GM10847 (cell line): Measurements from ENCODE around the gene TCEA3.

ENCODE experiments used
- POLR2A ChIP-seq: IDR thresholded peaks from 2 replicates; pipeline ENCODE4 v1.6.1; 2011; ENCODE audit not compliant: insufficient read length; ENCODE audit errors: extremely low read depth

Gene TCEA3

DNA sequence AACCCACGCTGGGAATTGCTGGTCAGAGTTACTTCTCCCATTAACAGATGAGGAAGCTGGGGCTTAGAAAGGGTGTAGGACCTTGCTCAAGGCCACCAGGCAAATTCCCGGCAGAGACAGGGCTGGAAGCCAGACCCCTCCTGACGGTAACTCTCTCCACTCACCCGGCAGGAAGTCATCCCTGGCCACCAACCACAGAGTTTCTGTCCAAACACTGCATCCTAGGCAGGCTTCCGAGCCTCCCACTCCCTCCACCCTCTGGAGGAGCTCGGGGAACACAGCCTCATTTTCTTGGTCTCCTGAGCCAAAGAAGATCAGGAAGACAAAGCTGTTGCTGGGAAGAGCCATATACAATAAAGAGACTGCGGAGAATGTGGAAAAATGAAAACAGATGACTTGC is 29.9 kb downstream of the TCEA3 start:
- TF ChIP-seq POLR2A, result no peak

DNA sequence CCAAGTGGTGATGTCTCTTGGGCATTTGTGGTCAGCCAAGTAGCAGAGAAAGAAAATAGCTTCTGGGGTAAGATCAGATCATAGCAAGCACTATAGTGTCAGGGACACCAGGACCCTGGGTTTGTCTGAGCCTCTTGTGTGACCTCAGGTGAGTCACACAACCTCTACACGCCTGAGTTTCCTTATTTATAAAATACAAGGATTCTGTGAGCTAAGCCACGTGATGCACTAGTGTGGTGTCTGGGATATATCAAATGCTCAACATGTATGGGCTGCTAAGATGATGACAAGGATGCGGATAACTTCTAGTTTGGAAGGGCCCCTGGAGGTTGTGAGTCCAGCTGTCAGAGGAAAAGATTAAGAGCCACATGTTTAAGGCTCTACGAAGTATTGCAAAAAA is 30.4 kb downstream of the TCEA3 start:
- no peak for TF ChIP-seq POLR2A

DNA sequence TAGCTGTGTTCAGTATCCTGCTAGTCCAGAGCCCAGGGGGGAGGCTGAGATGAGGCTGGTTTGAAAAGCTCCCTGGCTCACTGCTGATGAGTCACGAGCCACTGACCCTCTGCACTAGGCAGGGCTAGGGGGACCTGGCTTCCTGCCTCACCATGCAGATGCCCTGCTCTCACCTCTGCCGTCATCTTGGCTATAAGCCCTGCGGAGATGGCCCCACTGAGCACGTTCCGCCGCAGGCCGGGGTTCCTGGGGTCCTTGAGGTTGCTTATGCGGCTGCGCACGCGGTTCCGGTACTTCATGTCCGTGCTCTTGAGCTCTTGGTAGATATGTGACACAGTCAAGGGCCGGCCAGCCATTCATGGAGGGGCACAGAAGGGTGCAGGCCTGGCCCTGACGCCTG is 30.8 kb downstream of the TCEA3 start:
- no peak for TF ChIP-seq POLR2A

DNA sequence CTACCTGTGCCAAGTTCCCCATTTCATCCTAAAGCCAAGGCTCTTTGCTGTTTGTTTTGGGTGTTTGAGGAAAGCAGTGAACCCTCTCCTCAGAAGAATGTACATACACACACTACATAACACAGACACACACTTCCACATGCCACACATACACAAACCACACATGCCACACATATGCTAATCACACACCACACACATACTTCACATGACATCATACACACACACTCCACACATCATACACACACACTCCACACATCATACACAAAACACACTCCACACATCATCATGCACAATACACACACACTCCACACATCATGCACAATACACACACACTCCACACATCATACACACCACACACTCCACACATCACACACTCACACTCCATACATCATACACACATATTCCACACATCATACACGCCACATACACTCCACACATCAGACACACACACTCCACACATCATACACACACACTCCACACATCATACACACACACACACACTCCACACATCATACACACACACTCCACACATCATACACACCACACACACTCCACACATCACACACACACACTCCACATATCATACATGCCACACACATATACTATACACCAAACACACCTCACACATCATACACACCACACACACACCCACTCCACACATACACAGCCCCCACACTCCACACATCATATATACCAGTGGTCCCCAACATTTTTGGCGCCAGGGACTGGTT is 32.3 kb downstream of the TCEA3 start:
- TF ChIP-seq POLR2A, result no peak

DNA sequence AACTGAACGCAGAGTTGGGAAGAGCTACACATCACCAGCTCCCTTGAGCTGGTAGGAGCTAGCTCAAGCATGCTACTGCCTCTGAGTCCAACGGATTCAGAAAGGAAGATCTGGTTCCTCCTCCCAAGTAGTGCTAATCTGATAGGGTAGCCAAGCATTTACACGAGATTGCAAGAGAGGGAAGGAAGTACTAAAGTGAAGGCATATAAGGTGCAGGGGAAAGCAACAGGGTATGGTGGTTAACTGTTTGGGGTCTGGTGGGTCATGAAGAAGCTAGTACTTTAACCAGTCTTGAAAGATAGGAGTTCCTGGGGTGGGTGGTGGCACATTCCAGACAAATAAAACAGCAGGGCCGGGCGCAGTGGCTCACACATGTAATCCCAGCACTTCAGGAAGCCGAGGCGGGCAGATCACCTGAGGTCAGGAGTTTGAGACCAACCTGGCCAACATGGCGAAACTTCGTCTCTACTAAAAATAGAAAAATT is 34.7 kb downstream of the TCEA3 start:
- TF ChIP-seq POLR2A, result no peak

DNA sequence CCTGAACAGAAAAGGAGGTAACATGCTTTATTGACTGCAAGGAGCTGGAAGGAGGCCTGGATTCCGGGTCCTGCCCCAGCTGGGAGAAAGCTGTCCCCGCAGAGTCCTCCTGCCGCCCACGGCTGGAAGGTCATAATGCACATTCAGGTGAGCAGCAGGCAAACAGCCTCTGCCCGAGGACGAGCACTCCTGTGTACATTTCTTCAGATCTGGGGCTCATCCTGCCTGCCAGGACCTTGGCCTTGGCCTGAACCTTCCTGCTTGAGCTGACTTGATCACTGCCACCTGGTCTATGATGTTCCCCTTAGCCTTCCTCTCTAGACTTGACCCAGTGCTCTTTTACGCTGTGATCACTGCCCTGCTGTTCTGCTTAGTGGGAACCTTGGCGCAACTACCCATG is 37.1 kb downstream of the TCEA3 start:
- TF ChIP-seq POLR2A, result no peak

DNA sequence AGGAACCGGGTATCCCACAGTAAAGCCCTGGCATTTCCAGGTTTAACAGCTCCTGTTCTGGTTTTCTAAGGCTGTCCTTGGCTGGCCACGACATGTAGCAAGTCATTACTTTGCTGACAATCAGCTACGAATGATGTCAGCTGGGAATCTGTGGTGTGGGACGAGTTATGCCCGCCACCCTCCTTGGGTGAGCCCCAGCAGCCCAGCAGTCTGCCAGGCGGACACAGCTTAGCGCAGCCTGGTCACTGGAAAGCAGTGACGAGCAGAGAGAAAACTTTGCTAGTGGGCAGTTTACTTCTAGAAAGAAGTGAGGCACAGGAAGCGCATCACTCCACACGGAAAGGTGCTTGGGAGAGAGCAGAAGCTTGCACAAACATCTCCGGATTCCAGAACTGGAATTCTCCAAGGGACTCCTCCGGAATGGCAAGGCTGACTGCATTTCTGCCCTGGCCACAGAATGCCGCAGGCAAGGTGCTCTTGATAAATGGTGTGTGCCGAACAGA is 39.4 kb downstream of the TCEA3 start:
- no peak for TF ChIP-seq POLR2A

DNA sequence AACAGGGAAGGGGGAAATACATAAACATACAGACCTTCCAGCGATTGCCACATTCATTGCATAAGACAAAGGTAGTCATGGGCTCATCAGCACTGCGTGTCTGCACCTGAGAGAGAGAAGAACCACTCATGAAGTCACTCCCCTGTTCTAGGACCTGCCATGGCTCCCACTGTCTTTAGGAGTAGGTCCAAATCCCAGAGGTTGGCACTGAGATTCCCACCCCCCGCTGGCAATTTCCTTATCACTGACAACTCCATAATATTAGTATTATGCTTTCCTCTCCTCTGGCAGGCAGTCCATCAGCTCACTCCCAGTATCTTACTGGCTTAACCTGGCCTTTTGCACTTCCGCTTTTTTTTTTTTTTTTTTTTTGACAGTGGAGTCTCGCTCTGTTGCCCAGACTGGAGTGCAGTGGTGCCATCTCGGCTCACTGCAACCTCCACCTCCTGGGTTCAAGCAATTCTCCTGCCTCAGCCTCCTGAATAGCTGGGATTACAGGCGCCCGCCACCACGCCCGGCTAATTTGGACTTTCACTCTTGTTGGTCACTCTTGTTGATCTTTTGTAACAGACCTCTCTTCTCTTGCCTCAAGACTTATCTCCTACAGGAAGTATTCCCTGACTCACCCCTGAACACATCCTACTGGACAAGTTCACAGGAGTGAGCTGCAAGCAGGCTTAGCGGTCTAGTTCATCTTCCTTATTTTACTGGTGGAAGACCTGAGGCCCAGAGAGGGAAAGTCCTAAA is 40.1 kb downstream of the TCEA3 start:
- no peak for TF ChIP-seq POLR2A

DNA sequence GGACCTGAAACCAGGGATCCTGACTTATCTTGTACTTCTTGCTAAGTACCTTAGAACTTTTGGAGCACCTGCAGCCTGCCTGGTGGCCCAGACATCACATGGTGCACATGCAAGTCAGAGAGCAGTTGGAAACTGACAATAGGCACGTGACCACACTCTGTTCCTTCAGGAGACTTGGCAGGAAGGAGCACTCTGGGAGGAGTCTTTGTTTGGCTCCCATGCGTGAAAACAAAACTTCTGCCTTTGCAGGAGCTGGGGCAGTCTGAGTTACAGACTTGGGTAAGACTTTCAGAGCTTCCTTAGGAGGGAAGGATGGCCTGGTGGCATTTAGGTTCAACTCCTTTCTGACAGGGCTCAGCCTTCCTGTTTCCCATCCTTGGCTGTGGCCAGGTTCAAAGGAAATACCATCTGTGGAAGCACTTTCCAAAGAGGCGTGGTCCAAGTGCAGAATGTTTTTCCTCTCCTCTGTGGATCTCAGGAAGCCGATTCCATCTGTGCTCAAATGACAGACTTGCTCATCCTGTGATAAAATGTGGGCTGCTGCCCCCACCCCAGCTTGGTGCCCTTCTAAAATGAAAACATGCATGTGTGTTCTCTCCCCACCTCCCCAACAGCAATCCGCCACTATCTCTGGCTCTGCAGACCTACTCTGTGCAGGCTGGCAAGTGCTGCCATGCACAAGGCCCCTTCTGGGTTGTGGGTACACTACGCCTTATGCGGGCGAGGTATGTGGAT is 40.8 kb downstream of the TCEA3 start:
- TF ChIP-seq POLR2A, result no peak

DNA sequence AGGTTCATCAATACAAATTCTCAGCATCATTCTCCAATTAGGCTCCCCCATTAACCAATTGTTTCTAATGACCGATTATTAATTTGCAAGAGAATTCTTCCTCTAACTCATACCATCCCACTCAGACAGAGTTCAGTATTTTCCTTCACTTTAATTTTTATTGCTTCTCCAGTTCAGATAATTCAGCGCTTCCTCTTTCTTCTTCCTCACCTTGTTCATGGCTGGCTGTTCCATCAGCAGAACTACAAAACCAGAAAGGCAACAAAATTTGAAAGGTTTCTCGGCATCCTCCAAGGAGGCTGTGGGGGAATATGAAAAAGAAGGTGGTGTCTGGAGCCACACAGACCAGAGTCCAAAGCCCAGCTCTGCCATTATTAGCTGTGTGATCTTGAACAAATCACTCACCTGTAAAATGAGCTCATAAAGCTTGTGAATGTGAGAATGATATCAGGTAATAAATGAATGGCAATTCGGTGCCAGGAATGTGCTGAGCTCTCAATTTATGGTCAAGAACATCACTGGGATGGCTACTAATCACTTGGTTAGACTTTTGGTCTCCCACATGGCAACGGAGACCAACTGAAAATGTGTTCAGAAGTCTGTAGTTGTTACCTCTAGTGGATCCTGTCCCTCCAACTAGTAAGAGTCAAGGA is 43.2 kb downstream of the TCEA3 start:
- no peak for TF ChIP-seq POLR2A

DNA sequence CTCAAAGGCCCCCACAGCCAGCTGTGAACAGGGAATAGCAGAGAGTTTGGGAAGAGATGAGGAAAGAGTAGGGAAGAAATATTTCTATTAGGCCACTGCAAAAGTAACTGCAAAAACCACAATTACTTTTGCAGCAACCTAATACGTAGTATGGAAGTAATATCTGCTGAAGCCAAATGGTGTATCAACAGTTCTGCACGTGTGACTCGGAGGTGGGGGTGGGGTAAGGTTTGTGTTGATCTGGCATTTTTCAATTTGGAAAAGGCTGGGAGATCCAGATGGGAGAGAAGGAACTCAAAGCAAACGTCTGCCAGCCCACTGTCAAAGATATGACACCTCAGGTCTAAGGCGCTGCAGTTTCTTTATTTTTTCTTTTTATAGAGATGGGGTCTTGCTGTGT is 43.8 kb downstream of the TCEA3 start:
- no peak for TF ChIP-seq POLR2A

DNA sequence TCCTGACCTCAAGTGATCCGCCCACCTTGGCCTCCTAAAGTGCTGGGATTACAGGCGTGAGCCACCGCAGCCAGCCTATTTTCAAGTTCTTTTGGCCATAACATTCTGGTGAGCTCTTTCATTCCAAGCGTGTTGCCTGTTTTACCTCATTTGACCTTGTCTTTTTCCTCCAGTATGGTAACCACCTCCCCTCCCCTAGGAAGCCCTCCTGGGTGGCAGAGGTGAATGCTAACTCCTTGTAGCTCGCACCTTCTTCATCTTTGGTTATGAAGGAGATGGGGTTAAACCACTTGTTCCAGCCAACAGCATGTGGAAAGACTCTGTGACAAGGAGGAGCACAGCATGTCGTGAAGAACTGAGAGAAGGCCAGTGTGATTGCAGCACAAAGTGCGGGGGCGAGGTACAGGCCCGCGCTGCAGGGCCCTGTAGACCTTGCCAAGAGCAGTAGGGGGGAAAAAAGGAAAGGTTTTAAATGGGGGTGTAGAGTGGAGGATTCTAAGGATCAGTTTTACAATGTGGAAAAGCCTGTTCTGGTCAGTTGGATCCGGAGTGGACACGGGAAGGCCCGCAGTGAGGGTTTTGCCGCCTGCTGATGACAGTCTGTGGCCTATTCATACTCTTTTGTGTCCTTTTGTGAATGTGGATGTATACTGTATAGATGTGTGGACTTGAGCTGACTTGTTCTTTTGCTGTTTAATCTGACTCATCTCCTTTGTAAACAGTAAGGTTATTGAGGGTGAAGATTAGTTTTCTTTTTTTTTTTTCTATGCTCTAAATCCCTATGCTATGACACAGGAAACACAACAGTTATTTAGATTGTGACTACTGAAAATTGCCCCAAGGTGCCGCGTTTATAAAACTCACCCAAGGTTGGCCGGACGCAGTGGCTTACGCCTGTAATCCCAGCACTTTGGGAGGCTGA is 47.4 kb downstream of the TCEA3 start:
- TF ChIP-seq POLR2A, result no peak

DNA sequence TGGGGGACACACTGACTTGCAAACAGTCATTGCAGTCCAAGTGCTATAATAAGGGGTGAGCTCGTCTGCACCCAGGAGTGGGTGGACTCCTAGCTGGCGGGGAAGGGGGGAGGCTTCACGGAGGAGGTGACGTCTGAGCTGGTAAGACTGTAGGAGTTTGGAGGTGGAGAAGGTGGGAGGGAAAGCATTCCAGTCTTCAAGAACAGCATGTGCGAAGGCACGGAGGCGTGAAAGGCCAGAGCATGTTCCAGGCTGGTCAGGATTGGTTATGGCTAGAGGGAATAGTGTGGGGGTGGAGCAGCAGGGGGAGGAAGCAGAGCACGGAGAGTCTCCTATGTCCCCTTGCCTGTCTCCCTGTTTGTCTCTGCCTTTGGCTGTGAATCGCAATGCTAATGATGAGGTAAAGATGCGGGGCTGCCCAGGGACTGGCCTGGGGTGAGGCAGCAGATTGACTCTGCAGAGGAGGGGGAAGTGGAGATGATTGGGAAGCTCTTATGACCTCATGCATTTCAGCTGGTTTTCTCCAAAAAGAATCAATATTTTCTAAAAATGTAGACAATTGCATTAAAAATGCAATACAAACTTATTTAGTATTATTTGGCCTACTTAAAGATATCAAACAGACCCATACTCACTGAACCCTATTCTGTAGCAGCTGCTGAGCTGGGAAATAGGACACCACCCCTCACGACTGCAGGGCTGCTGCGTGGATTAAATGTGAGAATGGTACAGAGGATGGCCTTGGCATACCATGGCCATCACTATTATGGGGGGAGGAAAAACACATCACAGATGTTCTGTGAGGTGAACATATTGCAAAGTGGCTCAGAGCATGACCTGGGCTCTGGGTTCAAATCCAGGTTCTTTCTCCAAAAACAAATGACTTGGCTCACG is 52.3 kb downstream of the TCEA3 start:
- no peak for TF ChIP-seq POLR2A
